ENCODE data around the gene PLOD2. TPM values are rescaled to one million over a fixed set of nuclear protein-coding genes. Genes with fewer than 3 reads are reported as not detected.

PLOD2 gene
- total RNA-seq, 1 donor from 2014 or later = 122 TPM

GRCh38 chr3:146102885-146103284 lies 58.1 kb downstream of the PLOD2 start:
- no peak for DNase-seq (ENCODE audit: extremely low read depth, low read depth, low spot score)

GRCh38 chr3:146101538-146101937 lies 59.4 kb downstream of the PLOD2 start:
- no peak for DNase-seq (ENCODE audit: extremely low read depth, low read depth, low spot score)

GRCh38 chr3:146100825-146101444 lies 60.0 kb downstream of the PLOD2 start:
- peak; percentile 55 for DNase-seq (ENCODE audit: extremely low read depth, low read depth, low spot score)

- no peak for DNase-seq (ENCODE audit: extremely low read depth, low read depth, low spot score)
Observed at GRCh38 chr3:146100180-146100579, 60.8 kb downstream of the PLOD2 start.

GRCh38 chr3:146099316-146099715 lies 61.7 kb downstream of the PLOD2 start:
- DNase-seq (ENCODE audit: extremely low read depth, low read depth, low spot score) = no peak

GRCh38 chr3:146093896-146094295 lies 67.1 kb downstream of the PLOD2 start:
- DNase-seq (ENCODE audit: extremely low read depth, low read depth, low spot score) = no peak

- DNase-seq (ENCODE audit: extremely low read depth, low read depth, low spot score) = no peak
Observed at GRCh38 chr3:146092230-146092629, 68.8 kb downstream of the PLOD2 start.

GRCh38 chr3:146091397-146091796 lies 69.6 kb downstream of the PLOD2 start:
- no peak for DNase-seq (ENCODE audit: extremely low read depth, low read depth, low spot score)

GRCh38 chr3:146090521-146090920 lies 70.5 kb downstream of the PLOD2 start:
- no peak for DNase-seq (ENCODE audit: extremely low read depth, low read depth, low spot score)

- no peak for DNase-seq (ENCODE audit: extremely low read depth, low read depth, low spot score)
Observed at GRCh38 chr3:146088840-146089239, 72.1 kb downstream of the PLOD2 start.

GRCh38 chr3:146087116-146087515 lies 73.9 kb downstream of the PLOD2 start:
- DNase-seq (ENCODE audit: extremely low read depth, low read depth, low spot score) = no peak

- no peak for DNase-seq (ENCODE audit: extremely low read depth, low read depth, low spot score)
Observed at GRCh38 chr3:146086211-146086610, 74.8 kb downstream of the PLOD2 start.

- no peak for DNase-seq (ENCODE audit: extremely low read depth, low read depth, low spot score)
Observed at GRCh38 chr3:146085678-146086077, 75.3 kb downstream of the PLOD2 start.

- DNase-seq (ENCODE audit: extremely low read depth, low read depth, low spot score) = no peak
Observed at GRCh38 chr3:146080578-146080977, 80.4 kb downstream of the PLOD2 start.

- DNase-seq (ENCODE audit: extremely low read depth, low read depth, low spot score) = no peak
Observed at GRCh38 chr3:146078031-146078430, 83.0 kb downstream of the PLOD2 start.

GRCh38 chr3:146077181-146077580 lies 83.8 kb downstream of the PLOD2 start:
- DNase-seq (ENCODE audit: extremely low read depth, low read depth, low spot score) = no peak

- DNase-seq (ENCODE audit: extremely low read depth, low read depth, low spot score) = no peak
Observed at GRCh38 chr3:146072824-146073223, 88.2 kb downstream of the PLOD2 start.

GRCh38 chr3:146072061-146072460 lies 88.9 kb downstream of the PLOD2 start:
- DNase-seq (ENCODE audit: extremely low read depth, low read depth, low spot score) = no peak

GRCh38 chr3:146071632-146072031 lies 89.4 kb downstream of the PLOD2 start:
- no peak for DNase-seq (ENCODE audit: extremely low read depth, low read depth, low spot score)

- no peak for DNase-seq (ENCODE audit: extremely low read depth, low read depth, low spot score)
Observed at GRCh38 chr3:146067048-146067447, 93.9 kb downstream of the PLOD2 start.

GRCh38 chr3:146065573-146066006 lies 95.4 kb downstream of the PLOD2 start:
- DNase-seq (ENCODE audit: extremely low read depth, low read depth, low spot score) = peak; percentile 57

- DNase-seq (ENCODE audit: extremely low read depth, low read depth, low spot score) = no peak
Observed at GRCh38 chr3:146058241-146058640, 102.7 kb downstream of the PLOD2 start.

GRCh38 chr3:146052791-146053310 lies 108.1 kb downstream of the PLOD2 start:
- no peak for DNase-seq (ENCODE audit: extremely low read depth, low read depth, low spot score)
